Lung (tissue), 12 donors: ENCODE data around the gene RAB11A. TPM values are rescaled to one million over a fixed set of nuclear protein-coding genes. Genes with fewer than 3 reads are reported as not detected.

ENCODE experiments used
- ATAC-seq: fragments of 200-7000 bp; cut with Tn5 transposase; one replicate; pipeline ENCODE4 v1.9.1; 2020; ENCODE audit warnings: moderate number of reproducible peaks; ENCODE audit not compliant: insufficient read depth, low FRiP score
- DNase-seq, 3 donors: peaks; one replicate each; pipeline ENCODE4 v3.0.0-alpha.2; 2013 to 2017
- H3K27ac ChIP-seq, 2 donors: one replicate each; pipeline ENCODE4 v1.5.1; 2013; ENCODE audit warnings: mild to moderate bottlenecking in 2 of 2, moderate library complexity in 2 of 2, control low read depth in 1 of 2, inconsistent platforms in 1 of 2, low read depth in 1 of 2, low read length in 1 of 2
- H3K27me3 ChIP-seq, 3 donors: one replicate each; pipeline ENCODE4 v1.5.1; 2013; ENCODE audit warnings: low read length in 2 of 3; ENCODE audit not compliant: control insufficient read depth in 3 of 3, insufficient read depth in 3 of 3
- H3K36me3 ChIP-seq, 4 donors: one replicate each; pipeline ENCODE4 v1.5.1; 2013; ENCODE audit warnings: low read length in 4 of 4, mild to moderate bottlenecking in 1 of 4, moderate library complexity in 1 of 4; ENCODE audit not compliant: control insufficient read depth in 4 of 4, insufficient read depth in 4 of 4
- H3K4me1 ChIP-seq, 5 donors: one replicate each; pipeline ENCODE4 v1.5.1; 2013; ENCODE audit warnings: low read length in 5 of 5, mild to moderate bottlenecking in 2 of 5, moderate library complexity in 1 of 5; ENCODE audit not compliant: control insufficient read depth in 5 of 5, insufficient read depth in 5 of 5
- H3K4me3 ChIP-seq: one replicate; pipeline ENCODE4 v1.5.1; 2013; ENCODE audit warnings: mild to moderate bottlenecking, control low read depth, moderate library complexity
- H3K9ac ChIP-seq, 2 donors: one replicate each; pipeline ENCODE4 v1.5.1; 2013; ENCODE audit warnings: low read length in 2 of 2, control low read depth in 1 of 2; ENCODE audit not compliant: insufficient read depth in 1 of 2
- H3K9me3 ChIP-seq, 4 donors: one replicate each; pipeline ENCODE4 v1.5.1; 2013; ENCODE audit warnings: low read length in 3 of 4, mild to moderate bottlenecking in 1 of 4, moderate library complexity in 1 of 4; ENCODE audit not compliant: control insufficient read depth in 4 of 4, insufficient read depth in 3 of 4
- CTCF ChIP-seq: IDR thresholded peaks from 2 replicates; pipeline ENCODE4 v1.5.1; 2012; ENCODE audit warnings: mild to moderate bottlenecking; ENCODE audit errors: control extremely low read depth, extremely low read depth
- WGBS, 2 donors: extraction: QIAGEN DNeasy Blood & Tissue Kit; methylation state at CpG; one replicate each; pipeline ENCODE4 v1.1.7; 2013; 5-methylcytosine and 5-hydroxymethylcytosine counted together
- polyA plus RNA-seq, 2 donors: library from polyadenylated mRNA; stranded (reverse); fragments of 200-250 nt; gene quantifications; one replicate each; pipeline ENCODE4 v1.2.1, GENCODE V29; 2013
- total RNA-seq, 2 donors: library from RNA; depleted of rRNA in 1 of 2; stranded (reverse); fragments of >200 nt in 1 of 2; gene quantifications; one replicate each; pipeline ENCODE4 v1.2.1, GENCODE V29; 2014 to 2021
- donor health status: control.
- donor health status: control.
- donor health status: Bipolar disorder and iron deficiency.
- donor health status: healthy.
- donor health status: DM: yes; HTN: yes; CAD: no.

The RAB11A gene
- total and polyA plus RNA-seq, 4 donors, result 120 to 313 (median 232) TPM

- H3K9me3 ChIP-seq, result no peaks in the 10 kb centered on the region
- ATAC-seq, result peak; percentile 84
- peak overlapping the region; percentile 77 to 87 for H3K27ac ChIP-seq
- H3K4me3 ChIP-seq, result peak overlapping the region; percentile 4
- no peak for TF ChIP-seq CTCF
- no peaks in the 10 kb centered on the region for H3K36me3 ChIP-seq
- WGBS, 2 donors, result 2 to 6% methylated on average over 8 of the region's 8 CpGs
- H3K27me3 ChIP-seq, result no peaks in the 10 kb centered on the region
- DNase-seq, result peak; percentile 79 to 93 (median 91)
- peaks cover 5 to 18% (median 7%) of the 10 kb centered on the region in 5 donors for H3K4me1 ChIP-seq
- peak overlapping the region in 1 of 2 donors; percentile 57 for H3K9ac ChIP-seq
These were observed 36.5 kb upstream of the RAB11A start for GRCh38 chr15:65832549-65833364.

GRCh38 chr15:65833501-65834205 is 35.6 kb upstream of the RAB11A start:
- peak overlapping the region in 1 of 2 donors; percentile 16 for H3K9ac ChIP-seq
- DNase-seq (no peak), ATAC-seq (no peak)

GRCh38 chr15:65834603-65835282 is 34.5 kb upstream of the RAB11A start:
- TF ChIP-seq CTCF, result no peak
- 94% methylated on average over 8 of the region's 8 CpGs for WGBS, 2 donors
- Histone ChIP-seq H3K9ac (no peak overlapping the region), H3K9me3 (no peaks in the 10 kb centered on the region), H3K4me3 (no peak overlapping the region), H3K36me3 (no peaks in the 10 kb centered on the region), H3K27ac (no peak overlapping the region), H3K27me3 (no peaks in the 10 kb centered on the region), H3K4me1 (peaks cover 3 to 18% (median 7%) of the 10 kb centered on the region in 5 donors)
- no peak for ATAC-seq
- DNase-seq, result no peak

More at GRCh38 chr15:65833501-65834205, 35.6 kb upstream of the RAB11A start:
- Histone ChIP-seq H3K4me3 (no peak overlapping the region), H3K27me3 (no peaks in the 10 kb centered on the region), H3K4me1 (peaks cover 5 to 18% (median 7%) of the 10 kb centered on the region in 5 donors), H3K36me3 (no peaks in the 10 kb centered on the region), H3K27ac (peak overlapping the region; percentile 71 to 87), H3K9me3 (no peaks in the 10 kb centered on the region)
- 29 to 34% methylated on average over 4 of the region's 4 CpGs for WGBS, 2 donors
- TF ChIP-seq CTCF, result no peak
